T-cell (primary cell): Measurements from ENCODE around the gene ARHGEF2. TPM values are rescaled to one million over a fixed set of nuclear protein-coding genes. Genes with fewer than 3 reads are reported as not detected.
A peak's percentile ranks its signal among the peaks of the same experiment; 100 is the strongest.

Source experiments
- ATAC-seq, 4 experiments: fragments of 200-7000 bp in 3 of 4; fragments of 150-1000 bp in 1 of 4; cut with Tn5 transposase; replicated peaks in 1 of 4; 1 replicate in 3 of 4; 2 replicates in 1 of 4; pipeline ENCODE4 v1.10.0; 2021; ENCODE audit warnings: moderate library complexity in 3 of 4, mild to moderate bottlenecking in 2 of 4, moderate number of reproducible peaks in 1 of 4
- CTCF ChIA-PET, 2 donors: fragments of 300-600 bp; sonication (Branson Sonifier 250); formaldehyde crosslinking; loops; one replicate each; lab custom pipeline; 2022; ENCODE audit warnings: antibody characterized with exemption in 2 of 2; lab: Charles Lee
- POLR2A ChIA-PET, 2 donors: fragments of 300-600 bp; sonication (Branson Sonifier 250); formaldehyde crosslinking; loops; one replicate each; lab custom pipeline; 2022; ENCODE audit warnings: antibody characterized with exemption in 2 of 2; lab: Charles Lee
- DNase-seq, 35 experiments: peaks; one replicate each; pipeline versions ENCODE4 v3.0.0 to v3.0.0-alpha.2; 2013 to 2023
- H3K27ac ChIP-seq: one replicate; pipeline ENCODE4 v1.5.1; 2013; ENCODE audit warnings: low read length
- H3K27me3 ChIP-seq, 2 experiments: replicated peaks in 1 of 2; 1 replicate in 1 of 2; 2 replicates in 1 of 2; pipeline versions ENCODE4 v1.6.1 to v1.7.0; 2013; ENCODE audit warnings: low read length in 1 of 2, mixed read lengths in 1 of 2; ENCODE audit not compliant: control insufficient read depth in 2 of 2, insufficient read depth in 2 of 2; ENCODE audit errors: extremely low read depth in 1 of 2
- H3K36me3 ChIP-seq, 2 donors: 1 replicate in 1 of 2; 2 replicates in 1 of 2; pipeline versions ENCODE4 v1.6.1 to v1.7.0; 2013; ENCODE audit warnings: low read length in 1 of 2; ENCODE audit not compliant: control insufficient read depth in 2 of 2, insufficient read depth in 1 of 2; ENCODE audit errors: extremely low read depth in 1 of 2
- H3K4me1 ChIP-seq, 2 experiments: 1 replicate in 1 of 2; 2 replicates in 1 of 2; pipeline versions ENCODE4 v1.6.1 to v1.7.0; 2013; ENCODE audit warnings: low read length in 2 of 2, mixed read lengths in 1 of 2; ENCODE audit not compliant: insufficient read depth in 2 of 2, control insufficient read depth in 1 of 2; ENCODE audit errors: extremely low read depth in 1 of 2
- H3K4me3 ChIP-seq, 2 donors: 1 replicate in 1 of 2; 2 replicates in 1 of 2; pipeline versions ENCODE4 v1.5.1 to v1.7.0; 2013; ENCODE audit warnings: mild to moderate bottlenecking in 2 of 2, low read length in 1 of 2, moderate library complexity in 1 of 2; ENCODE audit not compliant: control insufficient read depth in 1 of 2; ENCODE audit errors: extremely low read depth in 1 of 2
- H3K9me3 ChIP-seq: 2 replicates; pipeline ENCODE4 v1.7.0; 2013
- H3K27ac Mint-ChIP-seq, 2 donors: one replicate each; pipeline ENCODE4 v1.8.0; 2020 to 2021; ENCODE audit warnings: mild to moderate bottlenecking in 2 of 2, mixed read lengths in 2 of 2
- H3K27me3 Mint-ChIP-seq, 2 donors: one replicate each; pipeline ENCODE4 v1.8.0; 2021 to 2022; ENCODE audit warnings: mixed read lengths in 2 of 2
- H3K36me3 Mint-ChIP-seq: one replicate; pipeline ENCODE4 v1.8.0; 2021; ENCODE audit warnings: mixed read lengths
- H3K4me1 Mint-ChIP-seq, 3 donors: one replicate each; pipeline ENCODE4 v1.8.0; 2020 to 2022; ENCODE audit warnings: mixed read lengths in 3 of 3, mild to moderate bottlenecking in 1 of 3
- H3K4me3 Mint-ChIP-seq, 3 donors: one replicate each; pipeline ENCODE4 v1.8.0; 2020 to 2022; ENCODE audit warnings: mild to moderate bottlenecking in 3 of 3, mixed read lengths in 3 of 3, moderate library complexity in 3 of 3
- H3K9me3 Mint-ChIP-seq, 3 donors: one replicate each; pipeline ENCODE4 v1.8.0; 2020 to 2022; ENCODE audit warnings: mixed read lengths in 3 of 3
- WGBS: methylation state at CpG from one replicate; pipeline ENCODE4 v1.1.5; 2013; ENCODE audit warnings: missing lambda C conversion rate; ENCODE audit not compliant: insufficient coverage; 5-methylcytosine and 5-hydroxymethylcytosine counted together
- total RNA-seq, 35 experiments: library from RNA in 6 of 35; stranded (reverse) in 6 of 35; fragments of 120-200 nt in 1 of 35; gene quantifications; one replicate each; pipeline versions ENCODE4 v1.2.1 to v1.2.4 and lab custom pipeline; 2013 to 2026

Gene ARHGEF2
- total RNA-seq, 5 donors from 2014 or later (not counting 1 experiment from before 2014, with no cell fraction given): 110 to 174 (median 167) TPM

GRCh38 chr1:155947292-155947691 lies 31.1 kb downstream of the ARHGEF2 start:
- ATAC-seq: no peak
- no CpG with 5 or more reads among the region's 4 CpGs for WGBS

GRCh38 chr1:155946633-155947219 lies 31.6 kb downstream of the ARHGEF2 start:
- Histone ChIP-seq H3K36me3 (peaks cover 19 to 44% of the 10 kb centered on the region in 2 donors), H3K27ac (peak overlapping the region; percentile 79), H3K4me3 (no peak overlapping the region), H3K4me1 (peaks cover 14 to 48% of the 10 kb centered on the region in 2 experiments), H3K27me3 (no peaks in the 10 kb centered on the region), H3K9me3 (no peaks in the 10 kb centered on the region)
- H3K36me3 Mint-ChIP-seq: peaks cover 23% of the 10 kb centered on the region
- CTCF ChIA-PET: interaction anchor here in 1 of 2 donors (0.8 to 1.6 kb wide), 6 partner anchors 9 to 278 kb away, joined by 3 to 5 read pairs (median 4); no protein-coding TSS in a partner anchor
- peak overlapping the region in 1 of 3 donors; percentile 66 for H3K4me3 Mint-ChIP-seq
- no peaks in the 10 kb centered on the region for H3K27me3 Mint-ChIP-seq
- peaks cover 37 to 51% (median 44%) of the 10 kb centered on the region in 3 donors for H3K4me1 Mint-ChIP-seq
- no CpG with 5 or more reads among the region's 8 CpGs for WGBS
- ATAC-seq (no peak), DNase-seq (no peak)
- no peaks in the 10 kb centered on the region for H3K9me3 Mint-ChIP-seq
- H3K27ac Mint-ChIP-seq: peak overlapping the region; percentile 87 to 89
- POLR2A ChIA-PET: interaction anchor here in 1 of 2 donors (1.0 kb wide), 1 partner anchor 11 kb away, joined by 3 read pairs; no protein-coding TSS in a partner anchor

More at GRCh38 chr1:155947292-155947691, 31.1 kb downstream of the ARHGEF2 start:
- Mint-ChIP-seq H3K27ac (peak overlapping the region; percentile 87 to 89), H3K27me3 (no peaks in the 10 kb centered on the region), H3K9me3 (no peaks in the 10 kb centered on the region), H3K4me3 (peak overlapping the region in 1 of 3 donors; percentile 13), H3K36me3 (peaks cover 28% of the 10 kb centered on the region), H3K4me1 (peaks cover 33 to 45% (median 40%) of the 10 kb centered on the region in 3 donors)
- H3K4me3 ChIP-seq: no peak overlapping the region
- peak overlapping the region; percentile 79 for H3K27ac ChIP-seq
- H3K36me3 ChIP-seq: peaks cover 22 to 49% of the 10 kb centered on the region in 2 donors
- no peaks in the 10 kb centered on the region for H3K9me3 ChIP-seq
- ChIA-PET POLR2A (no interaction called here), CTCF (no interaction called here)
- H3K27me3 ChIP-seq: no peaks in the 10 kb centered on the region
- peaks cover 14 to 42% of the 10 kb centered on the region in 2 experiments for H3K4me1 ChIP-seq
- no peak for DNase-seq

- Mint-ChIP-seq H3K9me3 (no peaks in the 10 kb centered on the region), H3K4me3 (peak overlapping the region in 1 of 3 donors; percentile 30), H3K27me3 (no peaks in the 10 kb centered on the region), H3K4me1 (peaks cover 56 to 70% (median 65%) of the 10 kb centered on the region in 3 donors), H3K36me3 (peaks cover 9% of the 10 kb centered on the region), H3K27ac (peak overlapping the region; percentile 84 to 87)
- peaks cover 25 to 71% of the 10 kb centered on the region in 2 experiments for H3K4me1 ChIP-seq
- ChIA-PET POLR2A (no interaction called here), CTCF (interaction anchor here in 1 of 2 donors (0.5 to 1.0 kb wide), 3 partner anchors 12 to 683 kb away, joined by 3 to 6 read pairs (median 4); no protein-coding TSS in a partner anchor)
- H3K27ac ChIP-seq: peak overlapping the region; percentile 17
- no peaks in the 10 kb centered on the region for H3K9me3 ChIP-seq
- peaks cover 0 to 24% of the 10 kb centered on the region in 2 donors for H3K36me3 ChIP-seq
- no peak overlapping the region for H3K4me3 ChIP-seq
- ATAC-seq: no peak
- WGBS: 67% methylated on average over 2 of the region's 6 CpGs
- DNase-seq: no peak
- H3K27me3 ChIP-seq: no peaks in the 10 kb centered on the region
Observed at GRCh38 chr1:155944444-155944799, 33.9 kb downstream of the ARHGEF2 start.

GRCh38 chr1:155942578-155943141 lies 35.7 kb downstream of the ARHGEF2 start:
- Histone ChIP-seq H3K4me1 (peaks cover 25 to 69% of the 10 kb centered on the region in 2 experiments), H3K27ac (no peak overlapping the region), H3K36me3 (peaks cover 0 to 13% of the 10 kb centered on the region in 2 donors), H3K9me3 (no peaks in the 10 kb centered on the region), H3K4me3 (no peak overlapping the region), H3K27me3 (no peaks in the 10 kb centered on the region)
- 95% methylated on average over 6 of the region's 11 CpGs for WGBS
- peaks cover 5% of the 10 kb centered on the region for H3K36me3 Mint-ChIP-seq
- ChIA-PET CTCF (no interaction called here), POLR2A (interaction anchor here in 1 of 2 donors (0.6 kb wide), 2 partner anchors 36 to 276 kb away, joined by 3 to 4 read pairs; no protein-coding TSS in a partner anchor)
- peak overlapping the region in 1 of 2 donors; percentile 66 for H3K27ac Mint-ChIP-seq
- no peak overlapping the region for H3K4me3 Mint-ChIP-seq
- H3K9me3 Mint-ChIP-seq: no peaks in the 10 kb centered on the region
- H3K27me3 Mint-ChIP-seq: no peaks in the 10 kb centered on the region
- DNase-seq (no peak), ATAC-seq (no peak)
- H3K4me1 Mint-ChIP-seq: peaks cover 62 to 73% (median 64%) of the 10 kb centered on the region in 3 donors

- Histone ChIP-seq H3K27ac (no peak overlapping the region), H3K4me1 (peaks cover 25 to 63% of the 10 kb centered on the region in 2 experiments), H3K9me3 (no peaks in the 10 kb centered on the region), H3K36me3 (peaks cover 0 to 6% of the 10 kb centered on the region in 2 donors), H3K27me3 (no peaks in the 10 kb centered on the region), H3K4me3 (no peak overlapping the region)
- ChIA-PET POLR2A (interaction anchor here (0.5 to 0.6 kb wide), 4 partner anchors 26 to 275 kb away, joined by 3 to 4 read pairs (median 3); no protein-coding TSS in a partner anchor), CTCF (no interaction called here)
- Mint-ChIP-seq H3K4me1 (peaks cover 58 to 68% (median 59%) of the 10 kb centered on the region in 3 donors), H3K27me3 (no peaks in the 10 kb centered on the region), H3K27ac (peak overlapping the region; percentile 72 to 83), H3K4me3 (no peak overlapping the region), H3K36me3 (peaks cover 2% of the 10 kb centered on the region), H3K9me3 (no peaks in the 10 kb centered on the region)
- no peak for ATAC-seq
- WGBS: 93% methylated on average over 14 of the region's 29 CpGs
- no peak for DNase-seq
Observed at GRCh38 chr1:155941845-155942531, 36.4 kb downstream of the ARHGEF2 start.
